Sigmoid colon (tissue), 4 donors: Measurements from ENCODE around the gene RCL1.

Source experiments
- POLR2AphosphoS5 ChIP-seq, 4 donors: sonication (generic); formaldehyde crosslinking; IDR thresholded peaks; one replicate each; pipeline ENCODE4 v1.6.1; 2017; ENCODE audit warnings: antibody characterized with exemption in 4 of 4
- TF ChIP-seq, protein P1 (sequence below), 4 experiments: fragments of 450-650 bp in 3 of 4; fragments of 200-600 bp in 1 of 4; IDR thresholded peaks; one replicate each; pipeline ENCODE4 v1.5.1; 2016 to 2019; ENCODE audit warnings: antibody characterized with exemption in 4 of 4, mild to moderate bottlenecking in 3 of 4, moderate library complexity in 2 of 4

DNA sequence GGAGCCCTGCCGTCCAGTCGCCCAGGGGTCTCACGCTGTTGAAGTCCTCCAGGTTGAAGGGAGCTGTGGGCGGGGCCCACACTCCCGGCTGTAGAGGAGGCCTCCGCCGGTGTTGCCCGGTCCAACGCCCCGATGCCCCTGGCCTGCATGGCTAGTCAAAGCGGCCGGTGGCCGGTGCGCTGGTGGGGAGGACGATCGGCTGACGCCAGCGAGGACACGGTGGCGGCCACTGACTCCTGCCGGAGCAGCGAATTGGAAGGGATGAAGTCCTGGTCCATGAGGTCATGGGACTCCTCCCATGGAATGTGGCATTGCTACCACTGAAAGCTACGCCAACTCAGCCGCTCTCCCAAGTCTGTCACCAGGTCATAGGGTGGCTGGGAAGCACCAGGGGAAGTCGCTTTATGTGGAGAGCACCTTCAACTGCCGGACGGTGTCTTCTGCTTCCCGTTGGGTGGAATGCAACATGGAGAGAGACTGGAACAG lies 11.8 kb downstream of the RCL1 start:
- TF ChIP-seq, protein P1, sequence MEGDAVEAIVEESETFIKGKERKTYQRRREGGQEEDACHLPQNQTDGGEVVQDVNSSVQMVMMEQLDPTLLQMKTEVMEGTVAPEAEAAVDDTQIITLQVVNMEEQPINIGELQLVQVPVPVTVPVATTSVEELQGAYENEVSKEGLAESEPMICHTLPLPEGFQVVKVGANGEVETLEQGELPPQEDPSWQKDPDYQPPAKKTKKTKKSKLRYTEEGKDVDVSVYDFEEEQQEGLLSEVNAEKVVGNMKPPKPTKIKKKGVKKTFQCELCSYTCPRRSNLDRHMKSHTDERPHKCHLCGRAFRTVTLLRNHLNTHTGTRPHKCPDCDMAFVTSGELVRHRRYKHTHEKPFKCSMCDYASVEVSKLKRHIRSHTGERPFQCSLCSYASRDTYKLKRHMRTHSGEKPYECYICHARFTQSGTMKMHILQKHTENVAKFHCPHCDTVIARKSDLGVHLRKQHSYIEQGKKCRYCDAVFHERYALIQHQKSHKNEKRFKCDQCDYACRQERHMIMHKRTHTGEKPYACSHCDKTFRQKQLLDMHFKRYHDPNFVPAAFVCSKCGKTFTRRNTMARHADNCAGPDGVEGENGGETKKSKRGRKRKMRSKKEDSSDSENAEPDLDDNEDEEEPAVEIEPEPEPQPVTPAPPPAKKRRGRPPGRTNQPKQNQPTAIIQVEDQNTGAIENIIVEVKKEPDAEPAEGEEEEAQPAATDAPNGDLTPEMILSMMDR (IDR thresholded peaks at IDR 0.05), result no peak
- no peak for TF ChIP-seq POLR2AphosphoS5 (IDR thresholded peaks at IDR 0.05)
